ENCODE data around the gene ZNF506.
"Not testable (repeated sequence)": the region's sequence is repeated elsewhere in the genome, so short reads cannot be mapped to it uniquely, and the experiment has no call there.

Gene ZNF506

GRCh38 chr19:19817357-19817756 is 4.2 kb downstream of the ZNF506 start:
- ATAC-seq = peak; percentile 66
- Mint-ChIP-seq H3K27ac (peak overlapping the region; percentile 83), H3K4me1 (peaks cover 68% of the 10 kb centered on the region)

DNA sequence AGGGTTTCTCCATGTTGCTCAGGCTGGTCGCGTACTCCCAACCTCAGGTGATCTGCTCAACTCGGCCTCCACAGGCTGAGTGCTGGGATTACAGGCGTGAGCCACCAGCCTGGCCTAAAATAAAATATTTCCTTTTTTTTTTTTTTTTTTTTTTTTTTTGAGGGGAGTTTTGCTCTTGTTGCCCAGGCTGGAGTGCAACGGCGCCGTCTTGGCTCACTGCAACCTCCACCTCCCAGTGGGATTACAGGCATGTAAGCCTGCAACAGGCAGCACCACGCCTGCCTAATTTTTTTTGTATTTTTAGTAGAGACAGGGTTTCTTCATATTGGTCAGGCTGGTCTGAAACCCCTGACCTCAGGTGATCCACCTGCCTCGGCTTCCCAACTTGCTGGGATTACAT is 4.9 kb downstream of the ZNF506 start:
- H3K4me3 Mint-ChIP-seq = peak overlapping the region; percentile 58
- no peaks in the 10 kb centered on the region for H3K27me3 Mint-ChIP-seq
- peak overlapping the region; percentile 83 for H3K27ac Mint-ChIP-seq
- no peak for ATAC-seq
- peaks cover 69% of the 10 kb centered on the region for H3K4me1 Mint-ChIP-seq
- peaks cover 88% of the 10 kb centered on the region for H3K36me3 Mint-ChIP-seq
- H3K9me3 Mint-ChIP-seq = peaks cover 5% of the 10 kb centered on the region

More at GRCh38 chr19:19817357-19817756, 4.2 kb downstream of the ZNF506 start:
- H3K4me3 Mint-ChIP-seq = peak overlapping the region; percentile 58
- peaks cover 5% of the 10 kb centered on the region for H3K9me3 Mint-ChIP-seq
- no peaks in the 10 kb centered on the region for H3K27me3 Mint-ChIP-seq
- peaks cover 81% of the 10 kb centered on the region for H3K36me3 Mint-ChIP-seq

DNA sequence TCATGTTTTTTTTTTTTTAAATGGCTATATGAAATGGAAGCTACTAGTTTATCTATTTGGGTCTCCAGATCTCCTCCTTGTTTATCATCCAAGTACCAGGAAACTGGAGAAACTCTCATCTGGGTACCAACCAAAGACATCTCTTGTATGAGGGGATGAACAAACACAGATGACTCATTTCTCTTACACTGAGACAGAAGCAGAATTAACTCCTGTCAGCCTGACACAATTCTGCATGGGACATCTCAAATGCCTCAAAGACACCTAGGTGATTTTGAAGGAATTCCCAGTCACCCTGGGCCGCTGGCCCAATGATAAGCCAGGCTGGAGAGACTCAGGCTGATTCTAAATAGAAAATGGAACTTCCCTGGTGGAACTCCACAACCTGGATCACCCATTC is 9.6 kb downstream of the ZNF506 start:
- not testable (repeated sequence) for ATAC-seq, H3K27me3 Mint-ChIP-seq, H3K4me3 Mint-ChIP-seq, H3K9me3 Mint-ChIP-seq, H3K27ac Mint-ChIP-seq
- Mint-ChIP-seq H3K36me3 (peaks cover 68% of the 10 kb centered on the region), H3K4me1 (peaks cover 33% of the 10 kb centered on the region)

GRCh38 chr19:19805480-19805879 is 16.1 kb downstream of the ZNF506 start:
- Mint-ChIP-seq H3K27me3 (no peaks in the 10 kb centered on the region), H3K9me3 (no peaks in the 10 kb centered on the region), H3K27ac (peak overlapping the region; percentile 78), H3K4me1 (peaks cover 24% of the 10 kb centered on the region), H3K36me3 (peaks cover 58% of the 10 kb centered on the region), H3K4me3 (no peak overlapping the region)
- ATAC-seq = no peak

- H3K4me1 Mint-ChIP-seq = peaks cover 18% of the 10 kb centered on the region
- H3K9me3 Mint-ChIP-seq = peaks cover 3% of the 10 kb centered on the region
- no peak overlapping the region for H3K4me3 Mint-ChIP-seq
- H3K27ac Mint-ChIP-seq = no peak overlapping the region
- ATAC-seq = no peak
- peaks cover 61% of the 10 kb centered on the region for H3K36me3 Mint-ChIP-seq
- H3K27me3 Mint-ChIP-seq = no peaks in the 10 kb centered on the region
Measured at GRCh38 chr19:19788015-19788414, 33.5 kb downstream of the ZNF506 start.

DNA sequence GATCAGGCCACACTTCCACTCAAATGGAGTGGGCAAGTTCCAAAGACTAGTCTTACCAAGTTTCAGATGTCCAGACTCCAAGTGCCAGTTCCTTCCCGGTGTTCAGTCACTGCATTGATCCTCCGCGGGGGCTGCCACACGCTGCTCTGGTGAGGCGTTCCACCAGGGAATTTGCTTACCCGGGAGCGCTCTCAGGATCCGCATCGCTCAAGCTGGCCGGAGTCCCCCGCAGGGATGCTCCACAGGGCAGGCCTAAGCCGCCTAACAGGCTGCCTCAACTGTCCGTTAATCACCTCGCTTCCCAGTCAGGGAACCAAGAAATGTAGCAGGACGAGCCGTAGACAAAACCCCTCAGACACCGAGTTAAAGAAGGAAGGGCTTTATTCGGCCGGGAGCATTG is 36.1 kb downstream of the ZNF506 start:
- not testable (repeated sequence) for H3K4me3 Mint-ChIP-seq, H3K27me3 Mint-ChIP-seq, H3K9me3 Mint-ChIP-seq, ATAC-seq
- peaks cover 62% of the 10 kb centered on the region for H3K36me3 Mint-ChIP-seq
- peak overlapping the region; percentile 18 for H3K27ac Mint-ChIP-seq
- H3K4me1 Mint-ChIP-seq = peaks cover 26% of the 10 kb centered on the region

DNA sequence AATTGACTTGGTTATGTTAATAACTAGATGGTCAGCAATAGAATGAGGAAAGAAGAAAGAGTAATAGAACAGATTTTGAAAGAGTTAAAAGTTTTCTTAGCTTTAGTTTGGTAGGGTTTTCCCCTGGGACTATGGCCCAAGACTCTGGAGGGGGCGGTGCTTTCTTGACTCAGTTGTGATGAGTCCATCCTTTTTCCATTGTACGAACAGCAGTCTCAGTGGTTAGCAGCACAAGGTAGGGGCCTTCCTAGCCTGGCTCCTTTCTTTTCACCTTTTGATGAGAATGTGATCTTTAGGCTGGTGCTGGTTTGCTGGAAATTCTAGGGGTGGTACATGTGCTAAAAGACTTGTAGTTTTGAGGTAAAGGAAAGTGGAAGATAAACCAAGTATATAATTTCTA is 38.8 kb downstream of the ZNF506 start:
- Mint-ChIP-seq H3K9me3 (peaks cover 3% of the 10 kb centered on the region), H3K4me3 (no peak overlapping the region), H3K27ac (peak overlapping the region; percentile 55), H3K27me3 (no peaks in the 10 kb centered on the region), H3K36me3 (peaks cover 66% of the 10 kb centered on the region), H3K4me1 (peaks cover 47% of the 10 kb centered on the region)
- no peak for ATAC-seq

DNA sequence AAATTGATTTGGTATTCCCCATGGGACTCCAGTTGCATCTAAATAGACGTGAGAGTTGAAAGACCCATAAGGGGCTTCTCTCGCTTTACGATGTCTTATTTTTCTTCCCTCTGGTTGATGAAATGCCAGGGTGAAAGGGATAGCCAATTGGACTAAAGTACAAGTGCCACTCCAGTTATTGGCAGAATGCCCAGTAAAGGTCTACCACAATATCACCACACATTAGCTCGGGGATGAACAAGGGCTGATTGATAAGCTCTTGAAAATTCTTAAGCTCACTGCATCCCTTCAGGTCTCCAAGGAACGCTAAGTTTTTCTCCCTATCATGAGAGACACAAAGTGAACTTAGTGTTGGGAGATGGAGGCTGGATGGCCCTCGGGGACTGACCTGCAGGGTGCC is 39.8 kb downstream of the ZNF506 start:
- H3K36me3 Mint-ChIP-seq = peaks cover 60% of the 10 kb centered on the region
- H3K4me3 Mint-ChIP-seq, H3K27ac Mint-ChIP-seq, ATAC-seq, H3K9me3 Mint-ChIP-seq, H3K27me3 Mint-ChIP-seq: not testable (repeated sequence)
- H3K4me1 Mint-ChIP-seq = peaks cover 57% of the 10 kb centered on the region

DNA sequence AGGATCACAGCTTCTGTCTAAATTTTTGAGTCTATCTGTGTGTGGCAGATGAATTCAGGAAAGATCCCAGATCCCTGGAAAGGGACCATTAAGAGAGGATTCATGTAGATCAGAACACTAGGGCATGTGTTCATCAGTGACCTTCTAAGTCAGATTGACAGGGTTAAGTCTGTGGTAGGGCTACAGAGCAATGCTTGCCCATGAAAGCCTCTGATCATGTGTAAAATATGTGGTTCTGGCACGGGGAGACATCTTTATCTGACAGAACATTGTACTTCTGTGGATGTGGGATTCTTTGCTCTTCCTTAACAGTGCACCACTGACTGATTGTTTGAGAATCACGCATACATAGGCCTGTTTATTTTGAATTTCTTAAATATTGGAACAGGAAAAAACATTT is 42.9 kb downstream of the ZNF506 start:
- H3K36me3 Mint-ChIP-seq = peaks cover 34% of the 10 kb centered on the region
- H3K4me3 Mint-ChIP-seq = peak overlapping the region; percentile 60
- peak overlapping the region; percentile 73 for H3K27ac Mint-ChIP-seq
- H3K4me1 Mint-ChIP-seq = peaks cover 63% of the 10 kb centered on the region
- H3K9me3 Mint-ChIP-seq = no peaks in the 10 kb centered on the region
- ATAC-seq = no peak
- H3K27me3 Mint-ChIP-seq = no peaks in the 10 kb centered on the region

DNA sequence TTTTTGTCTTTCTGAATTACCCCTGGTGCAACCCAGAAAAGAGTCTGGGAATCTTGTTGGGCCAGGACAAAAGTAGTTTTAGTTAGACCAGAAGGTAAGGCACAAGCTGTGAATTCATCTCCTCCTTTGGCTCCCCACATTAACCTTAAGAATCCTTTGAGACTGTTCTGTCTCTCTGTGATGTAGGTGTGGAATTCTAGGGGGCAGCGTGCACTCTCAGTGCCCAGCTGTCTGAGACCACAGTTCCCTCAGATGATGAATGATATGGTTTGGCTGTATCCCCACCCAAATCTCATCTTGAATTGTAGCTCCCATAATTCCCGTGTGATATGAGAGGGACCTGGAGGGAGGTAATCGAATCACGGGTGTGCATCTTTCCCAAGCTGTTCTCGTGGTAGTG is 43.9 kb downstream of the ZNF506 start:
- ATAC-seq = no peak
- Mint-ChIP-seq H3K4me1 (peaks cover 56% of the 10 kb centered on the region), H3K4me3 (peak overlapping the region; percentile 91), H3K27me3 (no peaks in the 10 kb centered on the region), H3K27ac (peak overlapping the region; percentile 73), H3K36me3 (peaks cover 27% of the 10 kb centered on the region), H3K9me3 (no peaks in the 10 kb centered on the region)

GRCh38 chr19:19776206-19777008 is 45.1 kb downstream of the ZNF506 start:
- Mint-ChIP-seq H3K27me3 (no peaks in the 10 kb centered on the region), H3K36me3 (peaks cover 17% of the 10 kb centered on the region), H3K9me3 (no peaks in the 10 kb centered on the region), H3K4me3 (peak overlapping the region; percentile 91), H3K4me1 (peaks cover 52% of the 10 kb centered on the region), H3K27ac (peak overlapping the region; percentile 73)
- ATAC-seq = peak; percentile 100

GRCh38 chr19:19775891-19776205 is 45.7 kb downstream of the ZNF506 start:
- H3K9me3 Mint-ChIP-seq = no peaks in the 10 kb centered on the region
- H3K4me1 Mint-ChIP-seq = peaks cover 52% of the 10 kb centered on the region
- ATAC-seq = no peak
- no peaks in the 10 kb centered on the region for H3K27me3 Mint-ChIP-seq
- peaks cover 17% of the 10 kb centered on the region for H3K36me3 Mint-ChIP-seq
- H3K27ac Mint-ChIP-seq = peak overlapping the region; percentile 73
- H3K4me3 Mint-ChIP-seq = peak overlapping the region; percentile 91

- Mint-ChIP-seq H3K4me3 (no peak overlapping the region), H3K27ac (no peak overlapping the region), H3K4me1 (peaks cover 48% of the 10 kb centered on the region), H3K27me3 (no peaks in the 10 kb centered on the region), H3K36me3 (peaks cover 10% of the 10 kb centered on the region), H3K9me3 (no peaks in the 10 kb centered on the region)
- no peak for ATAC-seq
Measured at GRCh38 chr19:19774354-19775033, 47.1 kb downstream of the ZNF506 start.

DNA sequence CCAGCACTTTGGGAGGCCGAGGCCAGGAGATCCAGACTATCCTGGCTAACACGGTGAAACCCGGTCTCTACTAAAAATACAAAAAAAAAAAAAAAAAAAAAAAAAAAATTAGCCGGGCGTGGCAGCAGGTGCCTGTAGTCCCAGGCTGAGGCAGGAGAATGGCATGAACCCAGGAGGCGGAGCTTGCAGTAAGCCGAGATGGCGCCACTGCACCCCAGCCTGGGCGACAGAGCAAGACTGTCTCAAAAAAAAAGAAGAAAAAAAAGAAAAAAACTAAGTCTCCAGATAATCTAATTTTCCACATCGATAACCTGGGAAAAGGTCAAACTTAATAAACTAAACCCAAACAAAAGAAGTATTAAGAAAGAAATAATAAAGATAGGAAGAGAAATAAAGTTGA is 49.6 kb downstream of the ZNF506 start:
- H3K27ac Mint-ChIP-seq, H3K36me3 Mint-ChIP-seq, H3K4me3 Mint-ChIP-seq, H3K9me3 Mint-ChIP-seq, H3K27me3 Mint-ChIP-seq, ATAC-seq: not testable (repeated sequence)
- peaks cover 22% of the 10 kb centered on the region for H3K4me1 Mint-ChIP-seq

- not testable (repeated sequence) for H3K4me3 Mint-ChIP-seq, H3K27ac Mint-ChIP-seq, ATAC-seq, H3K9me3 Mint-ChIP-seq, H3K27me3 Mint-ChIP-seq, H3K36me3 Mint-ChIP-seq
- H3K4me1 Mint-ChIP-seq = peaks cover 11% of the 10 kb centered on the region
Measured at GRCh38 chr19:19769971-19770370, 51.6 kb downstream of the ZNF506 start.

GRCh38 chr19:19758164-19758563 is 63.4 kb downstream of the ZNF506 start:
- H3K9me3 Mint-ChIP-seq = peaks cover 4% of the 10 kb centered on the region

More at GRCh38 chr19:19758164-19758563, 63.4 kb downstream of the ZNF506 start:
- no peak overlapping the region for H3K27ac Mint-ChIP-seq
- ATAC-seq = no peak
- H3K4me1 Mint-ChIP-seq = no peaks in the 10 kb centered on the region
- H3K4me3 Mint-ChIP-seq = no peak overlapping the region
- H3K27me3 Mint-ChIP-seq = no peaks in the 10 kb centered on the region
- peaks cover 8% of the 10 kb centered on the region for H3K36me3 Mint-ChIP-seq

Data from stimulated activated memory B cell treated with anti-CD40 and anti-IgM and Interleukin-4, amounts not matched to agents 10 μg/mL and 1 μg/mL and 100 μg/mL, for 72 hours (primary cell).